GM23338 (cell line): Measurements from ENCODE around the gene ZNF627.

ENCODE experiments used
- CREB1 ChIP-seq: fragments of 250-450 bp; sonication (Bioruptor Pico); IDR thresholded peaks from 2 replicates; pipeline ENCODE4 v1.5.0; 2020; ENCODE audit warnings: low read depth, mild to moderate bottlenecking, moderate library complexity
- CTCF ChIP-seq, 2 experiments: fragments of 200-600 bp in 1 of 2; sonication (generic) in 1 of 2; conservative IDR thresholded peaks; 2 replicates each; pipeline versions ENCODE4 v1.5.1 to v1.6.1; 2016 to 2017; ENCODE audit warnings: antibody characterized with exemption in 2 of 2, low read depth in 2 of 2, mild to moderate bottlenecking in 2 of 2, moderate library complexity in 1 of 2
- EZH2 ChIP-seq: fragments of 200-600 bp; sonication (generic); IDR thresholded peaks from one replicate; pipeline ENCODE4 v1.8.0; 2017; ENCODE audit warnings: antibody characterized with exemption, mild to moderate bottlenecking, low read depth; ENCODE audit not compliant: unreplicated experiment
- EZH2phosphoT487 ChIP-seq: fragments of 200-600 bp; sonication (generic); IDR thresholded peaks from one replicate; pipeline ENCODE4 v1.8.1; 2018; ENCODE audit warnings: antibody characterized with exemption; ENCODE audit not compliant: unreplicated experiment
- POLR2AphosphoS5 ChIP-seq: IDR thresholded peaks from 2 replicates; pipeline ENCODE4 v1.6.1; 2016; ENCODE audit warnings: antibody characterized with exemption, low read depth
- STAT1 ChIP-seq: IDR thresholded peaks from one replicate; pipeline ENCODE4 v1.6.1; 2016; ENCODE audit warnings: antibody characterized with exemption; ENCODE audit not compliant: unreplicated experiment

GRCh38 chr19:11566164-11566563 lies 31.1 kb upstream of the ZNF627 start:
- TF ChIP-seq CTCF (conservative IDR thresholded peaks at IDR 0.05; ENCODE audit: low read depth in 2 of 2) (no peak), STAT1 (no peak), CREB1 (no peak), EZH2phosphoT487 (no peak), POLR2AphosphoS5 (no peak), EZH2 (no peak)
